GM23338 (cell line): ENCODE results near the gene NLK. TPM values are rescaled to one million over a fixed set of nuclear protein-coding genes. Genes with fewer than 3 reads are reported as not detected.

ENCODE experiments used
- ATAC-seq: fragments of 200-7000 bp; cut with Tn5 transposase; 3 replicates; pipeline ENCODE4 v1.9.1; 2020
- DNase-seq: peaks from one replicate; pipeline ENCODE4 v3.0.0-alpha.2; 2015; ENCODE audit warnings: low spot score
- H2AFZ ChIP-seq: fragments of 200-600 bp; sonication (generic); 2 replicates; pipeline ENCODE4 v1.8.0; 2016; ENCODE audit warnings: antibody characterized with exemption, mild to moderate bottlenecking, moderate library complexity
- H3F3A ChIP-seq: fragments of 200-600 bp; sonication (generic); replicated peaks from 2 replicates; pipeline ENCODE4 v1.8.0; 2017; ENCODE audit warnings: antibody characterized with exemption, mixed run types, low read depth
- H3K27ac ChIP-seq: fragments of 200-600 bp; sonication (generic); 2 replicates; pipeline ENCODE4 v1.6.1; 2016; ENCODE audit warnings: low read depth
- H3K27me3 ChIP-seq: fragments of 200-600 bp; sonication (generic); 2 replicates; pipeline ENCODE4 v1.8.0; 2016; ENCODE audit warnings: mild to moderate bottlenecking, mixed run types, moderate library complexity; ENCODE audit not compliant: insufficient read depth
- H3K36me3 ChIP-seq: fragments of 200-600 bp; sonication (generic); 2 replicates; pipeline ENCODE4 v1.8.0; 2016; ENCODE audit warnings: mild to moderate bottlenecking; ENCODE audit not compliant: insufficient read depth
- H3K4me1 ChIP-seq: fragments of 200-600 bp; sonication (generic); 2 replicates; pipeline ENCODE4 v1.8.0; 2016; ENCODE audit warnings: mild to moderate bottlenecking, moderate library complexity; ENCODE audit not compliant: insufficient read depth
- H3K4me2 ChIP-seq: fragments of 200-600 bp; sonication (generic); 2 replicates; pipeline ENCODE4 v1.7.1; 2017; ENCODE audit warnings: mixed run types
- H3K4me3 ChIP-seq: fragments of 200-600 bp; sonication (generic); 2 replicates; pipeline ENCODE4 v1.6.1; 2016; ENCODE audit warnings: mixed run types
- H3K79me2 ChIP-seq: fragments of 200-600 bp; sonication (generic); replicated peaks from 2 replicates; pipeline ENCODE4 v1.8.0; 2017; ENCODE audit warnings: mild to moderate bottlenecking; ENCODE audit not compliant: insufficient read depth
- H3K9me2 ChIP-seq: fragments of 200-600 bp; sonication (generic); 2 replicates; pipeline ENCODE4 v1.8.0; 2017; ENCODE audit not compliant: insufficient read depth
- H4K20me1 ChIP-seq: fragments of 200-600 bp; sonication (generic); replicated peaks from 2 replicates; pipeline ENCODE4 v1.8.0; 2017; ENCODE audit warnings: mild to moderate bottlenecking; ENCODE audit not compliant: insufficient read depth
- H3K27ac Mint-ChIP-seq: 2 replicates; pipeline ENCODE4 v1.8.0; 2020; ENCODE audit warnings: inconsistent platforms, mild to moderate bottlenecking, moderate library complexity, mixed read lengths
- H3K27me3 Mint-ChIP-seq: 3 replicates; pipeline ENCODE4 v1.8.0; 2022; ENCODE audit warnings: low read depth, mild to moderate bottlenecking, moderate library complexity, mixed read lengths, inconsistent platforms; ENCODE audit not compliant: insufficient read depth, poor library complexity
- H3K36me3 Mint-ChIP-seq: 3 replicates; pipeline ENCODE4 v1.8.0; 2021; ENCODE audit warnings: low read depth, mild to moderate bottlenecking, inconsistent platforms, moderate library complexity, mixed read lengths
- H3K4me1 Mint-ChIP-seq: 3 replicates; pipeline ENCODE4 v1.8.0; 2020; ENCODE audit warnings: mild to moderate bottlenecking, inconsistent platforms, mixed read lengths
- H3K4me3 Mint-ChIP-seq: 3 replicates; pipeline ENCODE4 v1.8.0; 2021; ENCODE audit warnings: moderate library complexity, mild to moderate bottlenecking, inconsistent platforms, mixed read lengths
- H3K9me3 Mint-ChIP-seq: 3 replicates; pipeline ENCODE4 v1.8.0; 2020; ENCODE audit warnings: moderate library complexity, mild to moderate bottlenecking, inconsistent platforms, mixed read lengths
- CREB1 ChIP-seq: fragments of 250-450 bp; sonication (Bioruptor Pico); IDR thresholded peaks from 2 replicates; pipeline ENCODE4 v1.5.0; 2020; ENCODE audit warnings: low read depth, mild to moderate bottlenecking, moderate library complexity
- EZH2 ChIP-seq: fragments of 200-600 bp; sonication (generic); IDR thresholded peaks from one replicate; pipeline ENCODE4 v1.8.0; 2017; ENCODE audit warnings: antibody characterized with exemption, mild to moderate bottlenecking, low read depth; ENCODE audit not compliant: unreplicated experiment
- JUNB ChIP-seq: IDR thresholded peaks from one replicate; pipeline ENCODE4 v1.6.1; 2016; ENCODE audit warnings: antibody characterized with exemption; ENCODE audit not compliant: unreplicated experiment
- NANOG ChIP-seq: IDR thresholded peaks from 2 replicates; pipeline ENCODE4 v1.6.1; 2016; ENCODE audit warnings: antibody characterized with exemption, borderline replicate concordance
- POLR2AphosphoS5 ChIP-seq: IDR thresholded peaks from 2 replicates; pipeline ENCODE4 v1.6.1; 2016; ENCODE audit warnings: antibody characterized with exemption, low read depth
- STAT1 ChIP-seq: IDR thresholded peaks from one replicate; pipeline ENCODE4 v1.6.1; 2016; ENCODE audit warnings: antibody characterized with exemption; ENCODE audit not compliant: unreplicated experiment
- ZNF331 ChIP-seq: fragments of 250-450 bp; sonication (Bioruptor Pico); IDR thresholded peaks from 2 replicates; pipeline ENCODE4 v1.5.0; 2020; ENCODE audit warnings: low read depth, mild to moderate bottlenecking, moderate library complexity
- polyA plus RNA-seq: library from polyadenylated mRNA; unstranded; fragments of >200 nt; fragmentation: Nextera tagmentation; extraction: Ambion mirVana; gene quantifications from 2 replicates; pipeline ENCODE4 v1.2.1, GENCODE V29; 2016
- total RNA-seq: library from RNA; depleted of rRNA; stranded (reverse); fragments of >200 nt; shearing (Covaris generic); gene quantifications from 2 replicates; pipeline ENCODE4 v1.2.3, GENCODE V29; 2014
- TF ChIP-seq, protein P1 (sequence below): IDR thresholded peaks from one replicate; pipeline ENCODE4 v1.6.1; 2018; ENCODE audit warnings: antibody characterized with exemption; ENCODE audit not compliant: unreplicated experiment
- TF ChIP-seq, protein P2 (sequence below), 2 experiments: fragments of 200-600 bp in 1 of 2; sonication (generic) in 1 of 2; conservative IDR thresholded peaks; 2 replicates each; pipeline versions ENCODE4 v1.5.1 to v1.6.1; 2016 to 2017; ENCODE audit warnings: antibody characterized with exemption in 2 of 2, low read depth in 2 of 2, mild to moderate bottlenecking in 2 of 2, moderate library complexity in 1 of 2
- TF ChIP-seq, protein P3 (sequence below): IDR thresholded peaks from 2 replicates; pipeline ENCODE4 v1.6.1; 2016; ENCODE audit warnings: antibody characterized with exemption

The NLK gene
- total and polyA plus RNA-seq, 2 experiments from 2014 or later, result 34.7 to 78.5 TPM

DNA sequence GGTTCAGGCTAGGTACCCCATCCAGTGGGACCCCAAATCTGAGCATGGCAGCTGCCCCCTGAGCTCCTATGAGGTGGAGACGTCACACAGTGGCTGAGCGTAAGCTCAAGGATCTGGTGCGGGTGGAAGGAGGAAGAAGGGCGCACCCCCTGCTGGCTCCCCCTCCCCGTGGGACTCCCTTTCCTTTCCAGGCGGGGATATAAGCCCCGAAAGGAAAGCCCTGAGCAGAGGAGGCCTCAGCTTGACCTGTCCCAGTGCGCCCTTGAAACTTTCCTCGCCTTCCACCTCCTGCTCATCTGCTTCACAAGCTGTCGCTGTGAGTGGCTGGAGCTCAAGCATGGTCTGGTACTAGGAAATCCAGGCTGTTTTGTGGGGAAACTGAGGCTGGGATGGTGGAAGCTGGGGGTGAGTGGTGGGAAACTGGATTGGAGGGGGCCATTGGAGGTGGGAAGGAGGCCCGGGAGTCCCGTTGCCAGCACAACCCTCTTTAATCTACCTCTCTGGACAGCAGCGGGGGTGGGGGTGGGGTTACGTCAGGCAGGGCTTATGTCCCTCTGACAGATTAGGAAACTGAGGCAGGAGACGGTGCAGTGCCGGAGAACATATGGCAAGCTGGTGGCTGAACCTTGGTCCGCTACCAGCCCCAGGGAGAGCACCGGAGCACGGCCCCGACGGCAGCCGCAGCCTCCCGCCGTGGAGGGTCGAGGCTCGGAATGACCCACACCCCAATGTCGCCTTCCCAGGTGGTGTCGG lies 184.3 kb downstream of the NLK start (continued):
- TF ChIP-seq, protein P1, sequence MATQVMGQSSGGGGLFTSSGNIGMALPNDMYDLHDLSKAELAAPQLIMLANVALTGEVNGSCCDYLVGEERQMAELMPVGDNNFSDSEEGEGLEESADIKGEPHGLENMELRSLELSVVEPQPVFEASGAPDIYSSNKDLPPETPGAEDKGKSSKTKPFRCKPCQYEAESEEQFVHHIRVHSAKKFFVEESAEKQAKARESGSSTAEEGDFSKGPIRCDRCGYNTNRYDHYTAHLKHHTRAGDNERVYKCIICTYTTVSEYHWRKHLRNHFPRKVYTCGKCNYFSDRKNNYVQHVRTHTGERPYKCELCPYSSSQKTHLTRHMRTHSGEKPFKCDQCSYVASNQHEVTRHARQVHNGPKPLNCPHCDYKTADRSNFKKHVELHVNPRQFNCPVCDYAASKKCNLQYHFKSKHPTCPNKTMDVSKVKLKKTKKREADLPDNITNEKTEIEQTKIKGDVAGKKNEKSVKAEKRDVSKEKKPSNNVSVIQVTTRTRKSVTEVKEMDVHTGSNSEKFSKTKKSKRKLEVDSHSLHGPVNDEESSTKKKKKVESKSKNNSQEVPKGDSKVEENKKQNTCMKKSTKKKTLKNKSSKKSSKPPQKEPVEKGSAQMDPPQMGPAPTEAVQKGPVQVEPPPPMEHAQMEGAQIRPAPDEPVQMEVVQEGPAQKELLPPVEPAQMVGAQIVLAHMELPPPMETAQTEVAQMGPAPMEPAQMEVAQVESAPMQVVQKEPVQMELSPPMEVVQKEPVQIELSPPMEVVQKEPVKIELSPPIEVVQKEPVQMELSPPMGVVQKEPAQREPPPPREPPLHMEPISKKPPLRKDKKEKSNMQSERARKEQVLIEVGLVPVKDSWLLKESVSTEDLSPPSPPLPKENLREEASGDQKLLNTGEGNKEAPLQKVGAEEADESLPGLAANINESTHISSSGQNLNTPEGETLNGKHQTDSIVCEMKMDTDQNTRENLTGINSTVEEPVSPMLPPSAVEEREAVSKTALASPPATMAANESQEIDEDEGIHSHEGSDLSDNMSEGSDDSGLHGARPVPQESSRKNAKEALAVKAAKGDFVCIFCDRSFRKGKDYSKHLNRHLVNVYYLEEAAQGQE, result no peak
- TF ChIP-seq ZNF331 (CRISPR knock-in tag) (no peak), EZH2 (no peak), POLR2AphosphoS5 (no peak), NANOG (no peak), JUNB (no peak), CREB1 (CRISPR knock-in tag) (no peak), STAT1 (no peak)

DNA sequence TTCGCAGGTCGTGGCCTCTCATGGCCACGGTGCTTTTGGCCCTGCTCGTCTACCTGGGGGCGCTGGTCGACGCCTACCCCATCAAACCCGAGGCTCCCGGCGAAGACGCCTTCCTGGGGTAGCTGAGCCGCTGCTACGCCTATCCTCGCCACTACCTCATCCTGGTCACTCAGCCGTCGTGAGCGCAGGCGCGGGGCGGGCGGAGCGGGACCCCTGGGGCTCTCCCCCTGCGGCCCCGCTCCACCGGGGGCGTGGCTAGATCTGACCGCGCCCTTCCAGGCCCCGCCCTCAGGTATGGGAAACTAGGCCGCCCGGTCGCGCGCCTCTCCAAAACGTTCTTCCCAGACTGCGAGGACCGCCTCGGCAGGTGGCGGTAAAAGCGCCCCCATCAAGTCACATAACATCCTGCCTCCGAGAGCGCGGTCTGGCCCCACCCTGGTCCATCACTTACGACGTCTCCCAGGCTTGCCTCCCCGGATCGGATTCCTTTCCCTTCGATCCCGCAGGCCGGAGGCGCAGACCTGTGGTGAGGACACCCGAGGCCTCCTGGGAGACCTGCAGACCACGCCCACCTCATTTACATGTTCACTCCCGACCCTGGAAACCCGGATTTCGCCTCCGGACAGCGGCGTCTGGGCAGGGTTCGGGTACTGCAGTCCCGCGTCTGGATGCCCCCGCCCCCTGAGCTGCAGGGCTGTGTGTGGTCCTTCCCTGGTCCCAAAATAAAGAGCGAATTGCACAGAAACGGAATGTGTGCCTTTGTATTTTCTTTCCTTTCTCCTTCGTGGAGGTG lies 185.0 kb downstream of the NLK start:
- peaks cover 13% of the 10 kb centered on the region; the same call in 1 of the 2 replicates for H3K4me1 ChIP-seq
- H3K4me3 ChIP-seq, result peak overlapping the region; percentile 81
- H2AFZ ChIP-seq, result peak overlapping the region; percentile 96
- Mint-ChIP-seq H3K36me3 (peaks cover 12% of the 10 kb centered on the region), H3K4me1 (peaks cover 22% of the 10 kb centered on the region), H3K9me3 (peaks cover 10% of the 10 kb centered on the region), H3K4me3 (peak overlapping the region; percentile 94), H3K27me3 (peaks cover 22% of the 10 kb centered on the region), H3K27ac (peak overlapping the region; percentile 99)
- no peaks in the 10 kb centered on the region for H3K79me2 ChIP-seq
- no peaks in the 10 kb centered on the region for H3K36me3 ChIP-seq
- peak overlapping the region; percentile 95 for H3K27ac ChIP-seq
- H3K27me3 ChIP-seq, result no peaks in the 10 kb centered on the region
- H3K4me2 ChIP-seq, result peak overlapping the region; percentile 88
- peak; percentile 88 for ATAC-seq
- no peaks in the 10 kb centered on the region for H4K20me1 ChIP-seq
- TF ChIP-seq CREB1 (CRISPR knock-in tag), result no peak
- TF ChIP-seq, protein P2, sequence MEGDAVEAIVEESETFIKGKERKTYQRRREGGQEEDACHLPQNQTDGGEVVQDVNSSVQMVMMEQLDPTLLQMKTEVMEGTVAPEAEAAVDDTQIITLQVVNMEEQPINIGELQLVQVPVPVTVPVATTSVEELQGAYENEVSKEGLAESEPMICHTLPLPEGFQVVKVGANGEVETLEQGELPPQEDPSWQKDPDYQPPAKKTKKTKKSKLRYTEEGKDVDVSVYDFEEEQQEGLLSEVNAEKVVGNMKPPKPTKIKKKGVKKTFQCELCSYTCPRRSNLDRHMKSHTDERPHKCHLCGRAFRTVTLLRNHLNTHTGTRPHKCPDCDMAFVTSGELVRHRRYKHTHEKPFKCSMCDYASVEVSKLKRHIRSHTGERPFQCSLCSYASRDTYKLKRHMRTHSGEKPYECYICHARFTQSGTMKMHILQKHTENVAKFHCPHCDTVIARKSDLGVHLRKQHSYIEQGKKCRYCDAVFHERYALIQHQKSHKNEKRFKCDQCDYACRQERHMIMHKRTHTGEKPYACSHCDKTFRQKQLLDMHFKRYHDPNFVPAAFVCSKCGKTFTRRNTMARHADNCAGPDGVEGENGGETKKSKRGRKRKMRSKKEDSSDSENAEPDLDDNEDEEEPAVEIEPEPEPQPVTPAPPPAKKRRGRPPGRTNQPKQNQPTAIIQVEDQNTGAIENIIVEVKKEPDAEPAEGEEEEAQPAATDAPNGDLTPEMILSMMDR (conservative IDR thresholded peaks at IDR 0.05; ENCODE audit: low read depth in 2 of 2), result peak in 1 of 2 experiments; percentile 8; a peak in 1 of 4 replicates
- peak; percentile 88 for TF ChIP-seq POLR2AphosphoS5
- no peak for TF ChIP-seq ZNF331 (CRISPR knock-in tag)
- TF ChIP-seq, protein P3, sequence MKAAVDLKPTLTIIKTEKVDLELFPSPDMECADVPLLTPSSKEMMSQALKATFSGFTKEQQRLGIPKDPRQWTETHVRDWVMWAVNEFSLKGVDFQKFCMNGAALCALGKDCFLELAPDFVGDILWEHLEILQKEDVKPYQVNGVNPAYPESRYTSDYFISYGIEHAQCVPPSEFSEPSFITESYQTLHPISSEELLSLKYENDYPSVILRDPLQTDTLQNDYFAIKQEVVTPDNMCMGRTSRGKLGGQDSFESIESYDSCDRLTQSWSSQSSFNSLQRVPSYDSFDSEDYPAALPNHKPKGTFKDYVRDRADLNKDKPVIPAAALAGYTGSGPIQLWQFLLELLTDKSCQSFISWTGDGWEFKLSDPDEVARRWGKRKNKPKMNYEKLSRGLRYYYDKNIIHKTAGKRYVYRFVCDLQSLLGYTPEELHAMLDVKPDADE, result peak; percentile 34; the same call in 1 of the 2 replicates
- TF ChIP-seq NANOG, result no peak
- H3K9me2 ChIP-seq, result no peaks in the 10 kb centered on the region
- DNase-seq, result peak; percentile 100
- H3F3A ChIP-seq, result no peaks in the 10 kb centered on the region
